Measurements from ENCODE around the gene ZC3H14. TPM values are rescaled to one million over a fixed set of nuclear protein-coding genes. Genes with fewer than 3 reads are reported as not detected.

The ZC3H14 gene
- total RNA-seq, 1 donor from 2014 or later: 44.1 TPM

GRCh38 chr14:88535813-88536212, 27.0 kb upstream of the ZC3H14 start:
- Histone ChIP-seq H3K9me3 (replicated peaks) (no peaks in the 10 kb centered on the region), H3K4me1 (peaks cover 72% of the 10 kb centered on the region), H3K4me3 (no peak overlapping the region), H3K27ac (replicated peaks) (peak overlapping the region; percentile 71), H3K36me3 (no peaks in the 10 kb centered on the region), H3K27me3 (ENCODE audit: low read depth) (no peaks in the 10 kb centered on the region)
- DNase-seq: no peak
- no peak for TF ChIP-seq CTCF (IDR thresholded peaks at IDR 0.05; ENCODE audit: borderline replicate concordance)
- intact Hi-C loops (cut with micrococcal nuclease): no loop called here

GRCh38 chr14:88541324-88541723, 21.5 kb upstream of the ZC3H14 start:
- intact Hi-C loops (cut with micrococcal nuclease): no loop called here
- no peak overlapping the region for H3K27ac ChIP-seq (replicated peaks)
- no peak for DNase-seq
- H3K4me3 ChIP-seq: no peak overlapping the region
- peaks cover 22% of the 10 kb centered on the region for H3K36me3 ChIP-seq
- H3K9me3 ChIP-seq (replicated peaks): no peaks in the 10 kb centered on the region
- H3K4me1 ChIP-seq: peaks cover 84% of the 10 kb centered on the region
- no peaks in the 10 kb centered on the region for H3K27me3 ChIP-seq (ENCODE audit: low read depth)
- TF ChIP-seq CTCF (IDR thresholded peaks at IDR 0.05; ENCODE audit: borderline replicate concordance): no peak

GRCh38 chr14:88542857-88543795, 19.7 kb upstream of the ZC3H14 start:
- no peak overlapping the region for H3K27ac ChIP-seq (replicated peaks)
- peaks cover 84% of the 10 kb centered on the region for H3K4me1 ChIP-seq
- H3K9me3 ChIP-seq (replicated peaks): no peaks in the 10 kb centered on the region
- intact Hi-C loops (cut with micrococcal nuclease): no loop called here
- no peak overlapping the region for H3K4me3 ChIP-seq
- peaks cover 29% of the 10 kb centered on the region for H3K36me3 ChIP-seq
- no peak for DNase-seq
- no peaks in the 10 kb centered on the region for H3K27me3 ChIP-seq (ENCODE audit: low read depth)
- no peak for TF ChIP-seq CTCF (IDR thresholded peaks at IDR 0.05; ENCODE audit: borderline replicate concordance)

GRCh38 chr14:88545256-88545655, 17.6 kb upstream of the ZC3H14 start:
- intact Hi-C loops (cut with micrococcal nuclease): no loop called here
- TF ChIP-seq CTCF (IDR thresholded peaks at IDR 0.05; ENCODE audit: borderline replicate concordance): no peak
- DNase-seq: no peak
- Histone ChIP-seq H3K9me3 (replicated peaks) (no peaks in the 10 kb centered on the region), H3K27ac (replicated peaks) (no peak overlapping the region), H3K4me3 (no peak overlapping the region), H3K4me1 (peaks cover 83% of the 10 kb centered on the region), H3K36me3 (peaks cover 50% of the 10 kb centered on the region), H3K27me3 (ENCODE audit: low read depth) (no peaks in the 10 kb centered on the region)

GRCh38 chr14:88546621-88547385, 16.0 kb upstream of the ZC3H14 start:
- no peak overlapping the region for H3K27ac ChIP-seq (replicated peaks)
- H3K4me1 ChIP-seq: peaks cover 85% of the 10 kb centered on the region
- H3K4me3 ChIP-seq: no peak overlapping the region
- DNase-seq: no peak
- no peak for TF ChIP-seq CTCF (IDR thresholded peaks at IDR 0.05; ENCODE audit: borderline replicate concordance)
- no peaks in the 10 kb centered on the region for H3K27me3 ChIP-seq (ENCODE audit: low read depth)
- intact Hi-C loops (cut with micrococcal nuclease): no loop called here
- H3K9me3 ChIP-seq (replicated peaks): no peaks in the 10 kb centered on the region
- H3K36me3 ChIP-seq: peaks cover 52% of the 10 kb centered on the region
